Measurements from ENCODE around the gene ARHGAP15.

The ARHGAP15 gene

GRCh38 chr2:143435131-143435530, 305.9 kb downstream of the ARHGAP15 start:
- DNase-seq (ENCODE audit: extremely low read depth in 1 of 2, low read depth in 1 of 2) = no peak

GRCh38 chr2:143436951-143437350, 307.7 kb downstream of the ARHGAP15 start:
- DNase-seq (ENCODE audit: extremely low read depth in 1 of 2, low read depth in 1 of 2) = no peak

GRCh38 chr2:143440411-143441012, 311.3 kb downstream of the ARHGAP15 start:
- no peak for DNase-seq (ENCODE audit: extremely low read depth in 1 of 2, low read depth in 1 of 2)

GRCh38 chr2:143442193-143442592, 313.0 kb downstream of the ARHGAP15 start:
- no peak for DNase-seq (ENCODE audit: extremely low read depth in 1 of 2, low read depth in 1 of 2)

GRCh38 chr2:143451642-143452281, 322.5 kb downstream of the ARHGAP15 start:
- DNase-seq (ENCODE audit: extremely low read depth in 1 of 2, low read depth in 1 of 2) = no peak

- peak in 1 of 2 donors; percentile 7 for DNase-seq (ENCODE audit: extremely low read depth in 1 of 2, low read depth in 1 of 2)
Observed at GRCh38 chr2:143452817-143453451, 323.7 kb downstream of the ARHGAP15 start.

- no peak for DNase-seq (ENCODE audit: extremely low read depth in 1 of 2, low read depth in 1 of 2)
Observed at GRCh38 chr2:143453981-143454511, 324.8 kb downstream of the ARHGAP15 start.

- no peak for DNase-seq (ENCODE audit: extremely low read depth in 1 of 2, low read depth in 1 of 2)
Observed at GRCh38 chr2:143455317-143455716, 326.1 kb downstream of the ARHGAP15 start.

- DNase-seq (ENCODE audit: extremely low read depth in 1 of 2, low read depth in 1 of 2) = no peak
Observed at GRCh38 chr2:143458258-143459190, 329.3 kb downstream of the ARHGAP15 start.

- DNase-seq (ENCODE audit: extremely low read depth in 1 of 2, low read depth in 1 of 2) = no peak
Observed at GRCh38 chr2:143460382-143460781, 331.2 kb downstream of the ARHGAP15 start.

- DNase-seq (ENCODE audit: extremely low read depth in 1 of 2, low read depth in 1 of 2) = no peak
Observed at GRCh38 chr2:143463719-143464118, 334.5 kb downstream of the ARHGAP15 start.

- no peak for DNase-seq (ENCODE audit: extremely low read depth in 1 of 2, low read depth in 1 of 2)
Observed at GRCh38 chr2:143466391-143466790, 337.2 kb downstream of the ARHGAP15 start.

- DNase-seq (ENCODE audit: extremely low read depth in 1 of 2, low read depth in 1 of 2) = no peak
Observed at GRCh38 chr2:143467011-143467410, 337.8 kb downstream of the ARHGAP15 start.

- no peak for DNase-seq (ENCODE audit: extremely low read depth in 1 of 2, low read depth in 1 of 2)
Observed at GRCh38 chr2:143468341-143468888, 339.2 kb downstream of the ARHGAP15 start.

GRCh38 chr2:143469323-143469722, 340.1 kb downstream of the ARHGAP15 start:
- DNase-seq (ENCODE audit: extremely low read depth in 1 of 2, low read depth in 1 of 2) = no peak

GRCh38 chr2:143471550-143471949, 342.3 kb downstream of the ARHGAP15 start:
- DNase-seq (ENCODE audit: extremely low read depth in 1 of 2, low read depth in 1 of 2) = no peak

GRCh38 chr2:143473216-143473615, 344.0 kb downstream of the ARHGAP15 start:
- no peak for DNase-seq (ENCODE audit: extremely low read depth in 1 of 2, low read depth in 1 of 2)

- DNase-seq (ENCODE audit: extremely low read depth in 1 of 2, low read depth in 1 of 2) = no peak
Observed at GRCh38 chr2:143473820-143474219, 344.6 kb downstream of the ARHGAP15 start.

GRCh38 chr2:143474586-143474985, 345.4 kb downstream of the ARHGAP15 start:
- DNase-seq (ENCODE audit: extremely low read depth in 1 of 2, low read depth in 1 of 2) = no peak

GRCh38 chr2:143475041-143475776, 346.0 kb downstream of the ARHGAP15 start:
- DNase-seq (ENCODE audit: extremely low read depth in 1 of 2, low read depth in 1 of 2) = no peak

Measured in activated CD8-positive, alpha-beta memory T cell treated with anti-CD3 and anti-CD28 coated beads for 1 hour (primary cell).